OCI-LY1 (cell line): ENCODE results near the gene MAGI1.

Source experiments
- H2AFZ ChIP-seq: fragments of 200-600 bp; sonication (generic), shearing (Covaris generic); 2 replicates; pipeline ENCODE4 v1.6.0; 2014; ENCODE audit warnings: antibody characterized with exemption, mild to moderate bottlenecking, low read length
- H3F3A ChIP-seq: fragments of 200-600 bp; sonication (generic), shearing (Covaris generic); 2 replicates; pipeline ENCODE4 v1.6.0; 2014; ENCODE audit warnings: mild to moderate bottlenecking, antibody characterized with exemption, low read length, moderate library complexity; ENCODE audit not compliant: insufficient read depth
- H3K27ac ChIP-seq: fragments of 200-600 bp; sonication (generic); 2 replicates; pipeline ENCODE4 v1.5.1; 2014; ENCODE audit warnings: low read length, mixed run types, mild to moderate bottlenecking, low read depth; ENCODE audit not compliant: poor library complexity, severe bottlenecking
- H3K27me3 ChIP-seq: fragments of 200-600 bp; sonication (generic); 2 replicates; pipeline ENCODE4 v1.6.0; 2014; ENCODE audit warnings: antibody characterized with exemption, mild to moderate bottlenecking, low read length, moderate library complexity; ENCODE audit not compliant: insufficient read depth
- H3K36me3 ChIP-seq: fragments of 200-600 bp; sonication (generic); 2 replicates; pipeline ENCODE4 v1.6.1; 2014; ENCODE audit warnings: mild to moderate bottlenecking, antibody characterized with exemption, low read length, moderate library complexity, mixed read lengths; ENCODE audit not compliant: insufficient read depth
- H3K4me1 ChIP-seq: fragments of 200-600 bp; sonication (generic); 2 replicates; pipeline ENCODE4 v1.5.1; 2014; ENCODE audit warnings: mild to moderate bottlenecking, low read length, moderate library complexity; ENCODE audit not compliant: insufficient read depth, severe bottlenecking
- H3K4me2 ChIP-seq: fragments of 200-600 bp; sonication (generic), shearing (Covaris generic); 2 replicates; pipeline ENCODE4 v1.6.1; 2014; ENCODE audit warnings: low read length
- H3K4me3 ChIP-seq: fragments of 200-600 bp; sonication (generic); 2 replicates; pipeline ENCODE4 v1.5.1; 2014; ENCODE audit warnings: low read length, low read depth, mild to moderate bottlenecking, mixed read lengths; ENCODE audit not compliant: poor library complexity, severe bottlenecking
- H3K79me2 ChIP-seq: fragments of 200-600 bp; shearing (Covaris generic); 2 replicates; pipeline ENCODE4 v1.6.1; 2016; ENCODE audit warnings: mixed run types, low read length, mixed read lengths; ENCODE audit not compliant: insufficient read depth
- H3K9ac ChIP-seq: fragments of 200-600 bp; sonication (generic), shearing (Covaris generic); 2 replicates; pipeline ENCODE4 v1.6.1; 2014; ENCODE audit warnings: mild to moderate bottlenecking, low read length, mixed read lengths
- H3K9me2 ChIP-seq: fragments of 200-600 bp; sonication (generic), shearing (Covaris generic); 2 replicates; pipeline ENCODE4 v1.6.1; 2014; ENCODE audit warnings: low read depth, mild to moderate bottlenecking, low read length, mixed read lengths
- H3K9me3 ChIP-seq: fragments of 200-600 bp; shearing (Covaris generic); 2 replicates; pipeline ENCODE4 v1.6.1; 2014; ENCODE audit warnings: low read length, mixed read lengths
- H4K20me1 ChIP-seq: fragments of 200-600 bp; sonication (generic), shearing (Covaris generic); 2 replicates; pipeline ENCODE4 v1.6.0; 2016; ENCODE audit warnings: mild to moderate bottlenecking, low read length; ENCODE audit not compliant: insufficient read depth
- EZH2 ChIP-seq: fragments of 200-600 bp; sonication (generic), shearing (Covaris generic); IDR thresholded peaks from 2 replicates; pipeline ENCODE4 v1.8.0; 2017; ENCODE audit warnings: borderline replicate concordance, mixed run types, mild to moderate bottlenecking, antibody characterized with exemption, low read length, moderate library complexity, mixed read lengths
- TF ChIP-seq, protein P1 (sequence below): fragments of 200-600 bp; sonication (generic), shearing (Covaris generic); IDR thresholded peaks from 2 replicates; pipeline ENCODE4 v1.5.1; 2017; ENCODE audit warnings: mild to moderate bottlenecking, antibody characterized with exemption, low read length, moderate library complexity, mixed read lengths

MAGI1 gene

DNA sequence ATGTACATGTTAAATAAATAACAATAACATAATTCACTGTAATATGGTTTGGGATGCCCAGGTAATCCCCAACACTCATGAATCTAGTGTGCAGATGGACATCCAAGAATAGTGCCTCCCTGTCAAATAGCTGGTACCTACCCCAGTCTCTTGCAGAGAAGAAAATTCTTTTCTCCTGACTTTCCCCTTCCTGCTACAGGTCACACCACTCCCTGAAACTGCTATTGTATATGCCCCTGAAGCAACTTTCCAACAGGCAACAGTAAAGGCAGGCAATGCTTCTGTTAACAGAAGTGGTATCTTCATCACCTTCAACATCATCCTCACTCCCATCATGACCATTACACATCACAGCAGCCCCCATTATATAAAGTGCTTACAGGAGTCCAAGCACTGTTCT lies 431.6 kb downstream of the MAGI1 start:
- no peak overlapping the region for H2AFZ ChIP-seq

DNA sequence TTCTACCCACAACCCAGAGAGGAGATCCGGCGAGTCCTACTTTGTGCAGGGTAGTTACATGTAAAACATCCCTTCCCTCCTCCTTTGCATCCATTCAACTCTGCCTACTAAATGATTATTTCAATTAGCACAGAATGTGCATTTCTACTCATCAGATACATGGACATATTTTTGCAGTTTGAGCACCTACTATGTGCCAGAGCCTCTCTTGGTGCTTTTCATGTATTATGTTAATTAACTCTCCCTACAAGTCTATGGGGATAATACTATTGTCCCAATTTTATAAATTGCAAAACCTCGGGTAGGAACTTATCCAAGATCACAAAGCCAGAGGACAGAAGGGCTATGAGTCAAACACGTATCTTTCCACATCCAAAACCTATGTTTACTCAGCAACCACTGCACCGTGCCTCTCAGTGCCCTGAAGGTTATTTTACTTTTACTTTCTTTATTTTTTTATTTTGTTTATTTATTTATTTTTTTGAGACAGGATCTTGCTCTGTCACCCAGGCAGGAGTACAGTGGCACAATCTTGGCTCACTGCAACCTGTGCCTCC lies 432.8 kb downstream of the MAGI1 start:
- TF ChIP-seq EZH2: no peak
- TF ChIP-seq, protein P1, sequence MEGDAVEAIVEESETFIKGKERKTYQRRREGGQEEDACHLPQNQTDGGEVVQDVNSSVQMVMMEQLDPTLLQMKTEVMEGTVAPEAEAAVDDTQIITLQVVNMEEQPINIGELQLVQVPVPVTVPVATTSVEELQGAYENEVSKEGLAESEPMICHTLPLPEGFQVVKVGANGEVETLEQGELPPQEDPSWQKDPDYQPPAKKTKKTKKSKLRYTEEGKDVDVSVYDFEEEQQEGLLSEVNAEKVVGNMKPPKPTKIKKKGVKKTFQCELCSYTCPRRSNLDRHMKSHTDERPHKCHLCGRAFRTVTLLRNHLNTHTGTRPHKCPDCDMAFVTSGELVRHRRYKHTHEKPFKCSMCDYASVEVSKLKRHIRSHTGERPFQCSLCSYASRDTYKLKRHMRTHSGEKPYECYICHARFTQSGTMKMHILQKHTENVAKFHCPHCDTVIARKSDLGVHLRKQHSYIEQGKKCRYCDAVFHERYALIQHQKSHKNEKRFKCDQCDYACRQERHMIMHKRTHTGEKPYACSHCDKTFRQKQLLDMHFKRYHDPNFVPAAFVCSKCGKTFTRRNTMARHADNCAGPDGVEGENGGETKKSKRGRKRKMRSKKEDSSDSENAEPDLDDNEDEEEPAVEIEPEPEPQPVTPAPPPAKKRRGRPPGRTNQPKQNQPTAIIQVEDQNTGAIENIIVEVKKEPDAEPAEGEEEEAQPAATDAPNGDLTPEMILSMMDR: no peak
- Histone ChIP-seq H2AFZ (no peak overlapping the region), H3K27ac (no peak overlapping the region), H3K4me3 (no peak overlapping the region), H4K20me1 (no peaks in the 10 kb centered on the region), H3K4me2 (no peak overlapping the region), H3K4me1 (no peaks in the 10 kb centered on the region), H3K36me3 (no peaks in the 10 kb centered on the region), H3K27me3 (no peaks in the 10 kb centered on the region), H3K9me2 (no peaks in the 10 kb centered on the region), H3K9me3 (no peaks in the 10 kb centered on the region), H3K9ac (no peak overlapping the region), H3F3A (no peaks in the 10 kb centered on the region), H3K79me2 (no peaks in the 10 kb centered on the region)

More for the DNA sequence above, 431.6 kb downstream of the MAGI1 start:
- Histone ChIP-seq H3K4me1 (no peaks in the 10 kb centered on the region), H3K9ac (no peak overlapping the region), H3K4me2 (no peak overlapping the region), H3F3A (no peaks in the 10 kb centered on the region), H3K9me2 (no peaks in the 10 kb centered on the region), H4K20me1 (no peaks in the 10 kb centered on the region), H3K9me3 (no peaks in the 10 kb centered on the region), H3K79me2 (no peaks in the 10 kb centered on the region), H3K36me3 (no peaks in the 10 kb centered on the region), H3K4me3 (no peak overlapping the region), H3K27me3 (no peaks in the 10 kb centered on the region), H3K27ac (no peak overlapping the region)
- TF ChIP-seq, protein P1: no peak

DNA sequence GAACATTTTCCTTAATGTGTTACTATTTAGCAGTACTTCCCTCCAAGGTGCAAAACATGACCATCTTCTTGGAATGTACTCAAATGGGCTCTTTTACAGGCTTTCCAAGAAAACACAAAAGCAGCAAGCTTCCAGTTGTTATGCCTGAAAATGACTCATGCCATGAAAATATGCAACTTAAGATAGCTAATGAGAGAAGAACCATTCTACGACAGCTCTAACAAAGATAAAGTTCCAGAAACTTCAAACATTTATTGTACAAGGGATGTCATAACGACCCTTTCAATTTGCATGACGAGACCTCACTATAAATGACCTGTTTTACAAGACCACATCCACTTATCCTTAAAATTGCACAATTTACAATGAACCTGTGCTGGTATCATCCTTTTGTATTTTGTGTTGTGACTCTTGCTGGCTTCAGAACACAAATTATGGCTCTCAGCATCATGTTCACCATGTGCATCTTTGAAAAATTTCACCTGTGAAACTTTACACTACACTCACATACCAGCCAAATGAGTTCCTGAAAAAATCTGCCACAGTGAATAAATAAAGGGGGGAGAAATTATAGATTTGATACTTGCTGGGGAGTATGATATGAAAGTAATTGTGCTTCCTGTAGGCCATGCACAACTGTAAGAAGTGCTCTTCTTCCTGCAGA lies 433.7 kb downstream of the MAGI1 start:
- Histone ChIP-seq H3K36me3 (no peaks in the 10 kb centered on the region), H3K27me3 (no peaks in the 10 kb centered on the region), H4K20me1 (no peaks in the 10 kb centered on the region), H3K9ac (no peak overlapping the region), H3K9me2 (no peaks in the 10 kb centered on the region), H3F3A (no peaks in the 10 kb centered on the region), H3K4me2 (no peak overlapping the region), H2AFZ (no peak overlapping the region), H3K79me2 (no peaks in the 10 kb centered on the region), H3K9me3 (no peaks in the 10 kb centered on the region), H3K27ac (no peak overlapping the region), H3K4me1 (no peaks in the 10 kb centered on the region), H3K4me3 (no peak overlapping the region)
- no peak for TF ChIP-seq EZH2

DNA sequence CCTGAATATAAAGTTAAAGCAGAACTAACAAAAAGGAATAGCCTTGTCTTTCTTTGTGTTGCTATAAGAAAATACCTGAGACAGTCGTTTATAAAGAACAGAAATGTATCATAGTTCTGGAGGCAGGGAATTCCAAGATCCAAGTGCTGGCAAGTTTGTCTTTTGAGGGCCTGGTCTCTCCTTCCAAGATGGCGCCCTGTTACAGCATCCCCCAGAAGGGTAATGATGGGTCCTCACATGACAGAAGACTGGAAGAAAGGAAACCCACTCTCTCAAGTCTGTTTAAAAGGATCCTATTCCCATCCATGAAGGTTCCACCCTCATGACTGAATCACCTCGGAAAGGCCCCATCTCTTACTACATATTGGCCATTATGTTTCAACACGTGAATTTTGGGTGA lies 435.1 kb downstream of the MAGI1 start:
- Histone ChIP-seq H3K9me2 (no peaks in the 10 kb centered on the region), H3F3A (no peaks in the 10 kb centered on the region)

More for the DNA sequence above, 435.1 kb downstream of the MAGI1 start:
- H3K79me2 ChIP-seq: no peaks in the 10 kb centered on the region
- no peak overlapping the region for H3K4me3 ChIP-seq
- H2AFZ ChIP-seq: no peak overlapping the region
- TF ChIP-seq EZH2: no peak
- TF ChIP-seq, protein P1: no peak
- H4K20me1 ChIP-seq: no peaks in the 10 kb centered on the region
- H3K27ac ChIP-seq: no peak overlapping the region
- no peaks in the 10 kb centered on the region for H3K9me3 ChIP-seq
- H3K27me3 ChIP-seq: no peaks in the 10 kb centered on the region
- H3K36me3 ChIP-seq: no peaks in the 10 kb centered on the region
- H3K4me2 ChIP-seq: no peak overlapping the region
- no peaks in the 10 kb centered on the region for H3K4me1 ChIP-seq
- H3K9ac ChIP-seq: no peak overlapping the region
